Measurements from ENCODE around the gene NGLY1.

- TF ChIP-seq CTCF (conservative IDR thresholded peaks at IDR 0.05; ENCODE audit: low read length) (no peak), EZH2phosphoT487 (IDR thresholded peaks at IDR 0.05; ENCODE audit: borderline replicate concordance, low read depth, low read length) (no peak)
Observed at GRCh38 chr3:25823314-25823713, 40.1 kb upstream of the NGLY1 start.
